GM12892 (cell line): ENCODE data around the gene NEAT1.
A peak's percentile ranks its signal among the peaks of the same experiment; 100 is the strongest.
"Not testable (repeated sequence)": the region's sequence is repeated elsewhere in the genome, so short reads cannot be mapped to it uniquely, and the experiment has no call there.

Experiments
- DNase-seq: peaks from one replicate; pipeline ENCODE4 v3.0.0; 2011; ENCODE audit not compliant: insufficient read length
- FAIRE-seq: peaks from 2 replicates; lab custom pipeline; 2011; peaks lifted over from hg19 to GRCh38; lab: Jason Lieb, UNC
- POLR2A ChIP-seq: IDR thresholded peaks from 2 replicates; pipeline ENCODE4 v1.6.1; 2011; ENCODE audit warnings: low read depth, low read length, control low read depth
- POLR2AphosphoS5 ChIP-seq: IDR thresholded peaks from 2 replicates; pipeline ENCODE4 v1.6.1; 2011; ENCODE audit warnings: low read depth, low read length, control low read depth
- TAF1 ChIP-seq: IDR thresholded peaks from 2 replicates; pipeline ENCODE4 v1.6.1; 2011; ENCODE audit warnings: low read depth, mild to moderate bottlenecking, control low read depth, low read length, borderline replicate concordance

NEAT1 gene

GRCh38 chr11:65401803-65402248 lies 20.8 kb upstream of the NEAT1 start:
- no peak for DNase-seq
- no peak for FAIRE-seq
- TF ChIP-seq TAF1 (no peak), POLR2A (no peak), POLR2AphosphoS5 (no peak)

DNA sequence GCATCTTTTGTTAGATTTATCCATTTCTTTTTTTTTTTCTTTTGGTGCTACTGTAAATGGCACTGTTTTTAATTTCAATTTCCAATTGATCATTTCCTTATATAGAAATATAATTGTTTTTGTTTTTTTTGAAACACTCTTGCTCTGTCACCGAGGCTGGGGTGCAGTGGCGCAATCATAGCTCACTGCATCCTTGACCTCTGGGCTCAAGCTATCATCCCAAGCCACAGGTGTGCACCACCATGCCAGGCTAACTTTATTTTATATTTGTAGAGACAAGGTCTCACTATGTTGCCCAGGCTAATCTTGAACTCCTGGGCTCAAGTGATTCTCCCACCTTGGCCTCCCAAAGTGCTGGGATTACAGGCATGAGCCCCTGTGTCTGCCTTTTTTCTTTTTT lies 19.8 kb upstream of the NEAT1 start:
- no peak for TF ChIP-seq POLR2AphosphoS5
- TF ChIP-seq POLR2A = no peak
- TF ChIP-seq TAF1 = no peak
- DNase-seq (no peak), FAIRE-seq (no peak)

GRCh38 chr11:65403607-65404121 lies 18.9 kb upstream of the NEAT1 start:
- DNase-seq (no peak), FAIRE-seq (peak; percentile 90)
- 0 out of 2 replicates have a peak, but pooled peaks have one; percentile 24 for TF ChIP-seq POLR2A
- no peak for TF ChIP-seq TAF1
- no peak for TF ChIP-seq POLR2AphosphoS5

DNA sequence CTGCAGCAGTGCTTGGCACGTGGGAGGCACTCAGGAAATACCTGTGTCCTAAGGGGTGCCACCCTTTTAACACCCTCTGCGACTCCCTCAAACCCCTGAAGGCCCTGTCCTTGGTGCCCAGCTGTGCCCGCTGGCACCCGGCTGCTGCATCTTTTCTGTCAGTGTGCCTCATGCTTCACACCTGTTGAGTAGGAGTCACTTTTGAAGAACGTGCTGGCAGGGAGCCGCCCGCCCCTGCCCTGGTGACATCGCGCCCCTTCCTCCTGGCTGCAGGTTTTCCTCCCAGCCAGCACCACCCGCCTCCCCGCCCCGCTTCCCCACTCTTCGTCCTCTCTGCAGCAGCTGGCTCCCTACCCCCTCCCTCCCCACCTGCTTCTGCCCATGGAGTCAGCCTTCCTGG lies 18.4 kb upstream of the NEAT1 start:
- peak; percentile 74 for FAIRE-seq
- TF ChIP-seq POLR2A (no peak), TAF1 (no peak), POLR2AphosphoS5 (no peak)
- no peak for DNase-seq

DNA sequence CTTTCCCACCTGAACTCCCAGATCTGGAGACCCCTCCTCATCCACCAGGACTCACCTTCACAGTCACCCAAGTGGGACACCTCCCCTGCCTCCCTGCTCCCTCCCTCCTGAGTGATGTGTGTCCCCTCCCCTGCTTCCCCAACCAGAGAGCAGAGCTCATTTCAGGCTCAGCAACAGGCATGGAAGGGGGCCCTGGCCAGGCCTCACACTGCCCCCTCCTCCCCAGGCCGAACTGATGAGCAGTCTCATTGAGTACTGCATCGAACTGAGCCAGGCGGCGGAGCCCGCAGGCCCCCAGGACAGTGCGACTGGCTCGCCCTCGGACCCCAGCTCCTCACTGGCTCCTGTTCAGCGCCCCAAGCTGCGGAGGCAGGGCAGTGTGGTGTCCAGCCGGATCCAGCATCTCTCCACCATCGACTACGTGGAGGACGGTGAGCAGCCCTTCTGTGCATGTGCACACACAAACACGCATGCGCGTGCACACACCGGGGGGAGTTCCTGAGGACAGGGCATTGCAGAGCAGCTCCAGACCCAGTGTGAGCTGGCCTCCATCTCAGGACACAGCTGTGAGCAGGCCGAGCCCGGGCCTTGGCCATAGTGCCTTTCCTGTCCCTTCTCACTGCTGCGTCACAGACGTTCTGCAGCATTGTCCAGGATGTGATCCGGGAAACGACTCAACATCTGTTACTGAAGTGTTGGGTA lies 17.8 kb upstream of the NEAT1 start:
- no peak for TF ChIP-seq POLR2AphosphoS5
- TF ChIP-seq POLR2A = no peak
- TF ChIP-seq TAF1 = no peak
- no peak for DNase-seq
- FAIRE-seq = no peak

DNA sequence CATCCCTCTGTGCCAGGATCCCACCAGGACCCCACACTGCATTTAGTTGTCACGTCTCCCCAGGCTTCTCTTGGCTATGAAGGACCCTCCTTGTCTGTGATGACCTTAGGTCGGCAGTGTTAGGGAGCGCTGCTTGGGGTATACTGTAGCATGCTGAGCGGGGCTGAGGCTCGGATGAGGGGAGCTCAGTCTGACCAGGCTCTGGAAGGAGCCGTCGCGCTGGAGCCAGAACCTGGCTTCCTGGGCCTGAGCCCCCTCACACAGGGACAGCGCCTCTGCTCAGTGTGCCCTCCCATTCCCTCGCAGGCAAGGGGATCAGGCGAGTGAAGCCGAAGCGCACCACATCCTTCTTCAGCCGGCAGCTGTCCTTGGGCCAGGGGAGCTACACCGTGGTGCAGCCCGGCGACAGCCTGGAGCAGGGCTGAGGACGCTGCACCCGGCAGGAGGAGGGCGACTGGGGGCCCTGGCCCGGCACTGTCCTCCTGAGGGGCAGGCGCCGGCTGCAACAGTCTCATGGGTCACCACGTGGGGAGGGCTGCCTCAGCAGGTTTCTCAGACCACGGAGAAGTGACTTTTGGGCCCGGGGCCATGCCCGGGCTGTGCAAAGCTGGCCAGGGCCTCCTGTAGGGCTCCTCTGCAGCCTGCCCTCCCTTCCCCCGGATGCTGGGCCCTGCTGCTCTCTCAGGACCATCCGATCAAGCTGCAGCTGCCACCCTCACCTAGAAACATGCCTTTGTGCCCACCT lies 11.5 kb upstream of the NEAT1 start:
- no peak for TF ChIP-seq POLR2A
- no peak for TF ChIP-seq TAF1
- no peak for TF ChIP-seq POLR2AphosphoS5
- DNase-seq (no peak), FAIRE-seq (no peak)

DNA sequence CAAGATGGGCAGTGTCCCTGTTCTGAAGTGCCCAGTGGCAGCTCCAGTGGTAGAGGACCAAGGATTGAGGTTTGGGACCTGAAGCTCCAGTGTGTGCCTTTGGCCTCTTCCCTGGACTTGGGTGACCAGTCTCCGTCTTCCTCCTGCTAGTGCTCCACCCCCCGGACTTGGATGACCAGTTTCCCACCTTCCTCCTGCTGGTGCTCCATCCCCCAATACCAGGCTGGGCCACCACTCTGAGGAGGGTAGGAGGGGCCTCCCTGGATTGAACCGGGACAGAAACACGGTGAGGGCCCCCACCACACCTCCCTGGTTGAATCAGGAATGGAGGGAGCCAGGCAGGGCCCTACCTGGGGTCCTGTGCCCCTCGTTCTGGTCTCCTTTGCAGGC lies 10.9 kb upstream of the NEAT1 start:
- FAIRE-seq (no peak), DNase-seq (no peak)
- no peak for TF ChIP-seq TAF1
- TF ChIP-seq POLR2A = no peak
- TF ChIP-seq POLR2AphosphoS5 = no peak

DNA sequence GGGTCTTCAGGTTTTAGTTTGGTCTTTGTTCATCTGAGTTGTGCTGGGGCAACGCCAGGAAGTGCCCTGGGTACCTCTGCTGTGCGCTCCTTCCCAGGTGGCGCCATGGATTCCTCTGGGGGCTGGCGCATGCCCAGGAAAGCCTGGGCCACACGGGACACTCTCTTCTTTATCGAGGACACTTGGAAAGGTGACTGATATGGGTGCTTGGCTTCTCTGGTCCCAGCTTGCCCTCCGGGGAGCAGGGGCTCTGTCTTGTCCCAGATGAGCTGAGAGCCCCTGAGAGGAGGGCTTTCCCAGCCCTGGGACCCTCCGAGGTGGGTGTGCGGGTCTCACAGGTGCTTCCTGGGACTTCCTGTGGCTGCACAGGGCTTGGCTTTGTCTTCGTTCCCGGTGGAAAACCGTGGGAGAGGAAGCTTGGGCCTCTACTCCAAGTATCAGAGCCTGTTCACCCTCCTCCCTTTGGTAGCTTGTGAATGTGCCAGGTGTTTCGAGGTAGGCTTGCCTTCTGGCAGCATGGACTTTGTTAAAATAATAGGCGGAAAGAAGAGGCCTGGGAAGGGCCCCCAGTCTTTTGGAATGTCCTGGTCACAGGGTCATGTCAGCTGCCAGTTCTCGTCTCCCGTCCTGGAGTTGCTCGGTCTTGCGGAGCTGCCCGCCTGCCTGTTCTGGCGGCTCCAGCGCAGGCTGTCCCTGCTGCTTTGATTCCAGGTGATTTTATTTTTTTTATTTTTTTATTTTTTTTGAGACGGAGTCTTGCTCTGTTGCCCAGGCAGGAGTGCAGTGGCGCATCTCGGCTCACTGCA lies 10.1 kb upstream of the NEAT1 start:
- no peak for FAIRE-seq
- TF ChIP-seq POLR2A (no peak), POLR2AphosphoS5 (no peak), TAF1 (no peak)
- no peak for DNase-seq

GRCh38 chr11:65413077-65413664 lies 9.4 kb upstream of the NEAT1 start:
- DNase-seq, FAIRE-seq: not testable (repeated sequence)

- DNase-seq (no peak), FAIRE-seq (no peak)
- no peak for TF ChIP-seq POLR2A
- TF ChIP-seq TAF1 = no peak
- no peak for TF ChIP-seq POLR2AphosphoS5
These were observed 7.7 kb upstream of the NEAT1 start for GRCh38 chr11:65414776-65415498.
